ENCODE results near the gene LRRK1.

The LRRK1 gene

GRCh38 chr15:101003706-101004105, 84.5 kb downstream of the LRRK1 start:
- no peaks in the 10 kb centered on the region for H3K36me3 ChIP-seq
- no peaks in the 10 kb centered on the region for H3K9me3 ChIP-seq
- H3K27me3 ChIP-seq: peaks cover 17% of the 10 kb centered on the region
- H3K4me3 ChIP-seq (ENCODE audit: low read depth, low read length): no peak overlapping the region
- no peak for TF ChIP-seq CTCF (IDR thresholded peaks at IDR 0.05; ENCODE audit: low read depth, low read length)
- no peaks in the 10 kb centered on the region for H3K4me1 ChIP-seq
- DNase-seq: no peak

DNA sequence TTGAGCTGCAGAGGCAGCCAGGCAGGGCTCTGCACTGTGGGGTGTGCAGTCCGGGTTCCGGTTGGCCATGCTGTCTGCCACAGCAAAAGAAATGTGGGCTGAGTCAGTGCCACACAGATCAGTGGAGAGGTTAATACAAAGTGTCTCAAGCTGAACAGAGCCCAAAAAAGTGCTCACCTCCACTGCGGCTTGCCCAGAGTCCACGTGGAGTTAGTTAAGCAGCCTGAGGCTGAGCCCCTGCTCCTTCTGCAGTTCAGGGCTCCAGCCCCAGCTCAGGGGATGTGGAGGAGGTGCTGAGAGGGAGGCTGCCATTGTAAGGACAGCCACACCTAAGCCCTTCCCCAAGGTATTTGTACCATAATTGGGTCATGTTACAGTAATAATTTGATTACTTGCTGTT, 85.3 kb downstream of the LRRK1 start:
- no peaks in the 10 kb centered on the region for H3K9me3 ChIP-seq
- no peak for DNase-seq
- peaks cover 11% of the 10 kb centered on the region for H3K27me3 ChIP-seq
- H3K4me3 ChIP-seq (ENCODE audit: low read depth, low read length): no peak overlapping the region
- no peaks in the 10 kb centered on the region for H3K36me3 ChIP-seq
- TF ChIP-seq CTCF (IDR thresholded peaks at IDR 0.05; ENCODE audit: low read depth, low read length): no peak
- H3K4me1 ChIP-seq: no peaks in the 10 kb centered on the region

DNA sequence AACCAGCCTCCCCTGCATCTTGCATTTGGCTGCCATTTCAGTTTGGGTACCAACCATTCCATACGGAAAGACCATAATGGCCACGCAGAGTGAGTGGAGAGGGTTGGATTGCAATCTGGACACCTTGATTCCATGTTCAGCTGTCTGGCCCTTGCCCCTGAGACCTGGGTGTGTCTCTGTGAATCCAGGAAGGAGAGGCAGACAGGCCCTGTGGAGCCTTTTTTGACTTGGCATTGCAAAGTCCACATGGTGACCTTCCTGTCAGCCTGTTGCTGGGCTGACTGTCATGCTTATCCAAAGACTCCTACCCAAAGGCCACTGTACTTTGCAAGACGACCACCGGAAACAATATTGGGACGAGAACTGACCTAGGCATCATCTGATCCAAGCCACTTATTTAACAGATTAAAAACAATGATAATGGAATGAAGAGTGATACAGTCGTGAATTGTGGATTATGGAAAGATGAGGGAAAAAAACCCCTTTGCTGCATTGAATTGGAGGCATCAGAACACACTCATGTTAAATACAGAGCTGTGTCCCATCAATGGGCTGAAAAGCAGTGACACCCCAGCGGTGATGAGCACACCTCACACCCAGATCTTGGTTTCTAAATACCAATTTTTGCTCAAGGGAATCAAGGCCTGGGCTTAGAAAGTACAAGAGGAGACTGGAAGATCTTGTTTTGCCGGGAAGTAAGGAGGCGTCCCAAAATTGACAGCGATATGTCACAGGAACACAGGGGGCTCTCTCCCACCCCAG, 86.0 kb downstream of the LRRK1 start:
- no peaks in the 10 kb centered on the region for H3K9me3 ChIP-seq
- no peaks in the 10 kb centered on the region for H3K36me3 ChIP-seq
- H3K4me1 ChIP-seq: no peaks in the 10 kb centered on the region
- peaks cover 7% of the 10 kb centered on the region for H3K27me3 ChIP-seq
- H3K4me3 ChIP-seq (ENCODE audit: low read depth, low read length): no peak overlapping the region
- no peak for TF ChIP-seq CTCF (IDR thresholded peaks at IDR 0.05; ENCODE audit: low read depth, low read length)
- DNase-seq: no peak

- DNase-seq: peak; percentile 83
- Histone ChIP-seq H3K9me3 (no peaks in the 10 kb centered on the region), H3K27me3 (no peaks in the 10 kb centered on the region), H3K4me1 (no peaks in the 10 kb centered on the region), H3K36me3 (no peaks in the 10 kb centered on the region), H3K4me3 (ENCODE audit: low read depth, low read length) (peak overlapping the region; percentile 86)
- peak; percentile 86 for TF ChIP-seq CTCF (IDR thresholded peaks at IDR 0.05; ENCODE audit: low read depth, low read length)
Observed at GRCh38 chr15:101006931-101007691, 88.0 kb downstream of the LRRK1 start.

GRCh38 chr15:101008158-101009139, 89.3 kb downstream of the LRRK1 start:
- peak; percentile 87 for DNase-seq
- H3K4me1 ChIP-seq: no peaks in the 10 kb centered on the region
- H3K9me3 ChIP-seq: no peaks in the 10 kb centered on the region
- H3K36me3 ChIP-seq: no peaks in the 10 kb centered on the region
- TF ChIP-seq CTCF (IDR thresholded peaks at IDR 0.05; ENCODE audit: low read depth, low read length): peak; percentile 99
- H3K4me3 ChIP-seq (ENCODE audit: low read depth, low read length): peak overlapping the region; percentile 86
- H3K27me3 ChIP-seq: no peaks in the 10 kb centered on the region
